DMS 273 (cell line): ENCODE data around the gene KRT74.
A peak's percentile ranks its signal among the peaks of the same experiment; 100 is the strongest.

Experiments used
- DNase-seq: peaks from one replicate; lab custom pipeline; 2025; ENCODE audit not compliant: unreplicated experiment; lab: John Stamatoyannopoulos, UW

Gene KRT74

DNA sequence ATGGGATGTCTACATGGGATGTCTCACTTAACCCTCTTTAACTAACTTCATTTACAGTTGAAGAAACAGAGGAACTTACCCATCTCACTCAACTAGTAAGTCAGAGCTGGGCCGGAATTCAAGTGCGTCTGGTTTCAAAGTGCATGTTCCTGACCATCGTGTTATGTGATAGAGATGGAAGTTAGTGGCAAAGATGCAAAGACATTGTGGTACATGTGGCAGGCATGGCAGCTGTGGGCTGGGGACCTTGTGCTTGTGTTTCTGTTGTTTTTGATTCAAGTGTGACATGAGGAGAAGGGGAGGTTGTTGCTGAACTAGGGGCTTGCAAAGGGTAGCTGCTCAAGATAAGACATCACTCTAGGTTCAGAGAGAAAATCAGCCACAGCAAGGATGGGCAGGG is 2.3 kb upstream of the KRT74 start:
- DNase-seq: no peak

DNA sequence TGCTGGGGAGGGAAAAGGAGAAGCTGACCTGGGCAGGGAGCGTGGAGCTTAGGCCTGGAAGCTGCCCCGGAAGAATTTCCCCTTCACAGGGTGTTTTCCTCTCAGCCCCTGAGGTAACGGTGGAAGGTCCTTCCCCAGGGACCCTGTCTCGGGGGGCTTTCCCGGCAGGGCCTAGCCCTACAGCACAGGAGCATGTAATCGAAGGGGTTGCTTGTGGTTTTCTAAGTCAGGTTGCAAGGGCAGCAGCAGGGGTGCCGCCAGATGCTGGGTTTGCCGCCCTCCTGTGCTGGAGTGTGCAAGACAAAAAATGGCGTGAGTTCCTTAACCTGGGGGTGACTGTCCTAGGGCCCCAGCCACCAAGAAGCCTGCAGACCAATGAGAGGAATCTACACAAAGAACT is 1.6 kb upstream of the KRT74 start:
- DNase-seq: no peak

DNA sequence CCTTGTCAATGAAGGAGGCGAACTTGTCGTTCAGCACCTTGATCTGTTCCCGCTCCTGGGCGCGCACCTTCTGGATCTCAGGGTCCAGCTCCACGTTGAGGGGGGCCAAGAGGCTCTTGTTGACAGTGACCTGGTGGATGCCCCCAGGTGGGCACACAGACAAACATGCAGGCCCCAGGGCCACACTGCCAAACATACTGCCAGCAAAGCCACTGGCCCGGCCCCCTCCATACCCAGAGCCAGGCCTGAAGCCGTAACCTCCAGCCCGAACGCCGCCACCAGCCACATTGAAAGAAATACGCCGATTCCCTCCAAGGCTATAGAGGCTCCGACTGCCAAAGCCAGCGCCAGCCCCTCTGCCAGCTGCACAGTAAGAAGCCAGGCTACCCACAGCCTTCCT is 337 bp downstream of the KRT74 start:
- DNase-seq: no peak

DNA sequence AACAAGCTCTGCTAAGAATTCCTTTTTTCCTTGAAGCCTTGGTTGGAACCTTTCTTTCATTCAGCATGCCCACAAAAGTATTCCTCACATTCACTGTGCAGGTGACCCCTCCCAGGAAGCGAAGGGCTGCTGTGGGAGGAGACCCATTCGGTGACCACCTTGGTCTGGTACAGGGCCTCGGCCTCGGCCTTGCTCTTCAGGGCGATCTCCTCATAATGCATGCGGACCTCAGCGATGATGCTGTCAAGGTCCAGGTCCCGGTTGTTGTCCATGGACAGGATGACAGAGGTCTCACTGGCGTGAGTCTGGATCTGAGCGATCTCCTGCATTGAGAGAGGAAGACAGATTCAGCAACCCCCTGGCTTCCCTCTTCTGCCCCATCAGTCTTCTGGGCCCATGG is 3.1 kb downstream of the KRT74 start:
- no peak for DNase-seq

DNA sequence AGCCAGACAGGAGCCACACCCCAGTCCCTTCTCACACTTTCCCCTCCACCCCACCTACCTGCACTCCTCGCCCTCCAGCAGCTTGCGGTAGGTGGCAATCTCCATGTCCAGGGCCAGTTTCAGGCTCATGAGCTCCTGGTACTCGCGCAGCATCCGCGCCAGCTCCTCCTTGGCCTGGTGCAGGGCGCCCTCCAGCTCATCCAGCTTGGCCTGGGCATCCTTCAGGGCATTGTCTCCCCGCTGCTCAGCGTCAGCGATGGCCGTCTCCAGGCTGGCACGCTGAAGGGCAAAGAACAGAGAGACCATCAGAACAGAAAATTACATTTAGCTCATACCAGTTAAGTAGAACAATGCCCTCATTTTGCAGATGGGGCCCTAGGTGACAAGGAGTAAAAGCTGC is 5.5 kb downstream of the KRT74 start:
- DNase-seq: no peak

DNA sequence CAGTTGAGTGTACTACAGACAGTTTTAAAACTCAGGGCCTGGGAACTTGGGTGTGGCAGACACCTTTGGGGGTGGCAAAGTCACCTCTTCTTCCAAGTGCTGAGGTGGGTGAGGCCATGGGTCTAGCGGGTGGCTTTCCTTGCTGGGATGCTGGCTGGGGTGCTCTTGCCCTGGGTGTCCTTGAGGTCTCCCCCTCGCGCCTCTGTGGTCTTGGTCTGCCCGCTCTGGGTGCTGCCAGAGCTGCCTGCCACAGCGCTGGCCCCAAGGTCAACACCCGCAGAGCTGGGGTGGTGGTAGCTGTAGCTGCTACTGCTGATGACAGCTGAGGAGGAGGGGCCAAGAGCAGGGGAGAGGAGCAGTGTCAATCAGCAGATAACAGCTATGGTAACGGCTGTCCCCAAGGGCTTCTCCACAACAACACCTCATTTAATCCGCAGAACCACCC is 6.8 kb downstream of the KRT74 start:
- DNase-seq: peak; percentile 42

DNA sequence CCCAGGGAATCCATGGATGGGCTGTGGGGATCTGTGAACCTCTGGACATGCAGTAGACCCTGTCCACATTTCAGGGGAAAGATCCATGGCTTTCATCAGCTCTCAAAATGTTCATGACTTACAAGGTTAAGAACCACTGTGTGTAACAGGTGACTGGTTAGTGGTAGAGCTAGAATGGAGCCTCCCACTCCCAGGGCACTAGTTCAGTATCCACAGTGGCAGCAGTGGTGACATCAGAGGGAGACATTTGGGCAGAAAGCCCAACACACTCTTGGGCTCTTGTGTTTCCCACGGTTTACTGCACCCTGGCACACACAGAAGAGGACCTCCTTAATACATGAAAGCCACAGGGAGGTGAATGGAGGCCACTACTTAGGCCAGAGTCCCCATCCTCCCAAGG is 9.1 kb downstream of the KRT74 start:
- no peak for DNase-seq

DNA sequence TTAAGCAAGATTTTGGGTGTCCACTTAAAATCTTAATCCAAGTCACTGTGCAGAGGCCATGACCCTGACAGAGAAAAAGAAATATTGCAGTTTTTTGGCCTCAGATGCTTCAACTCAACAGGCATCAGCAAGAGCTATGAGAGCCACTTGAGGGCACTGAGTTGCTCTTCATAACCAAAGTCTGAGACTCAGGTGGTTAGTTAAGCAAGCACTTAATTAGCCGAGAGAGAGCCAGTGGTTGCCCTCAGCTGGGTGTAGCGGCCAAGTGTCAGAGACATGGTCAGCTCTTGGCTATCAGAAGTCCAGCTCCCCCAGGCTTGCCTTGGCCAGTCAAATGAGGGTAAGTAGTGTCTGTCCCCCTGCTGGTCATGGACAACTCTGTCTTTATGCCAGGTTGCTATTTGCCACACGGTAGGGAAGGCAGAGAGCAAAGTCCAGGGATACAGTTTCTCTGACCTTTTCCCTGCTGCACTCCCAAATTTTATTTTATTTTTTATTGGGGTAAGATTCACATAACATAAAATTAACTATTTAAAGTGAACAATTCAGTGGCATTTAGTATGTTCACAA is 11.7 kb downstream of the KRT74 start:
- peak; percentile 8 for DNase-seq

DNA sequence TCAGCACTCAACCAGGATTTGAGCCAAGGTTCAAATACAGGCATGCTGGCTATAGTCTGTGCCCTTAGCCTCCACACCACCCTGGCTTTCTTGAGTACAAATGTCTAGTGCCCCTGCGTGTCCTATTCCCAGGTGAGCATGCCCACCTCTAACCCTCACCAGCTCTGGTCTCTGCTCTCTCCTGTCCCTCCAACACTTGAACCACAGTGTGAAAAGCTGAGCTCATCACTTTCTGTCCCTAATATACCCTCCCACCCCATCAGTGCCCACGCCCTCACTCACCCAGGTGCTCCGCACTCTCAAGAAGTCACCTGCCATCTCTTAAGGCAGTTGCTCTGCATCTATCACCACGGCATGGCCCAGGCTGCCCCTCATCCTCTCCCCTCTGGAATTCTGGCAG is 13.7 kb downstream of the KRT74 start:
- no peak for DNase-seq

DNA sequence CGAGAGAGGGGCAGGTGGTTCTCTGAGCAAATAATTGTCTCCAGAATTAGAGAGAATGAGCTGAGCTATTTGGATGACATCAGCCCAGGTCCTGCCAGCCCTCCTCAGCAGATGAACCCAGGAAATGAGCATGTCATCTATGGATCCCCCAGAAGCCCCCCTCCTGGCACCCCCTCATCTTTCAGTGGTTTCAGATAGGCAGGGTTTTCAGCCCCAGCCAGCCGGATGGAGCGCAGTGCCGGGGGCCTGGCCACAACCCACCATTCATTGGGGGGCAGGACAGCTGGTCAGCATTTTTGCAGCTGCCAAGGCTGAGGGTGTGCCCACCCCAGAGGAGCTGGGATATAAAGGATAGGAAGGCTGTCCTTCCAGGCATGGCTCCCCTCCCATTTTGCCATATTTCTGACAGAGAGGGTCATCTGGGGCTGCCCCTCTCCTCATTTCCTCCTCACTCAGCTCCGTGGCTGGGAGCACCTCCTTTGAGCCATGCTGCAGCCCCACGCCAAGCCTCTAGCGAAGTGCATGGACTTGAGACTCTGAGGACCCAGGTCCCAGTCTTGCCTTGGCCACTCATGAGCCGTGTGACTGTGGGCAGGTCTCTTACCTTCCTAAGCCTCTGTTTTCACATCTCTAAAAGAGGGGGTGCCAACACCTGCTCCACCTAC is 14.7 kb downstream of the KRT74 start:
- DNase-seq: no peak

DNA sequence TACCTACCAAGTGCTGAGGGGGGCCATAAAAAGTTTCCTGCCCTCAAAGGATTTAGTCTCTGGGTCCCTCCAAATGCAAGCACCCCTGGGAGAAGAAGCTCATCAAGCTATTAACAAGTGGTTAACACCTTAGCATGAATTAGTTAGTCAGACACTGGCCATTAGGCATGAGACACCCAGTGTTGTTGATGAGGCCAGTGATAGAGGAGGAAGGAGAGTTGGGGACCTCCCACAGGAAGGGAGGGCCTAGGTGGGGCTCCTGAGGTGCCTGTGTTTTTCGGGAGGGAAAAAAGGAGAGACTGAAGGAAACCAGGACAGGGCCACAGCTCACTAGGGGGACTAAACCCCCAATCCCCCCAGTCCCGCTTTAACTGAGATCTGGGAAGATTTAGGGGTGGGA is 16.2 kb downstream of the KRT74 start:
- DNase-seq: no peak

DNA sequence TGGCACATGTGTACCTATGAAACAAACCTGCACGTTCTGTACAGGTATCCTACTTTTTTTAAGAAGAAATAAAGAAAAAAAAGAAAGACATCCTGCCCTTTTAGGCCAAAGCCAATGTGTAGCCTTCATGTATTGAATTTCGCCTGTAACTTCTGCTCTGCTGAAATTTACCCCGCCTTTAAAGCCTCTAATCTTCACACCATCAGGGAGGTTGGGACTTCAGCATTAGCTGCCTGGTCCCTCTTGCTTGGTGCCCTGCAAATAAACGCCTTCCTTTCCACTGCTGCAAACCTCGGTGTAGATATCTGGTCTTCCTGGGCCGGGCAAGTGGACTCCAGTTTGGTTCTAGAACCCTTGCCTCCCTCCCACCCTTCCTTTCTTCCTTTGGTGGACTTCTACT is 18.1 kb downstream of the KRT74 start:
- no peak for DNase-seq

DNA sequence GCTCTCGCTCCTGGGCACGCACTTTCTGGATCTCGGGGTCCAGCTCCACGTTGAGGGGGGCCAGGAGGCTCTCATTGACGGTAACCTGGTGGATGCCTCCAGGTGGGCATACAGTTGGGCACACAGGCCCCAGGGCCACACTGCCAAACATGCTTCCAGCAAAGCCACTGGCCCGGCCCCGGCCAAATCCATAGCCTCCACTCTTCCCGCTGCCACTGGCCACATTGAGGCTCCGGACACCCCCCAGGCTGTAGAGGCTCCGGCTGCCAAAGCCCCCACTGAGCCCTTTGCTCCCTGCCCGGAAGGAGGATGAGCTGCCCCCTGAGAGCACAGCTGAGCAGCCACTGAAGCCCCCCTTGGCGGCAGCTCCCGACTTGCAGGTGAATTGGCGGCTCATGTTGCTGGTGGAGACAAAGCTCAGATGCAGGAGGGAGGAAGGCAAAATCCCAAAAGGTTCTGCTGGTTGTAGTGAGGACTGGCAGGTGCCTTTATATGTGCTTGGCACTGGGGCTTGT is 20.9 kb downstream of the KRT74 start, which contains the start of gene KRT71:
Gene KRT71, minus strand, starts transcription at position 465 of the 515 bp plus-strand sequence. Its CDS starts 68 bp downstream, at position 397.
- DNase-seq: no peak

DNA sequence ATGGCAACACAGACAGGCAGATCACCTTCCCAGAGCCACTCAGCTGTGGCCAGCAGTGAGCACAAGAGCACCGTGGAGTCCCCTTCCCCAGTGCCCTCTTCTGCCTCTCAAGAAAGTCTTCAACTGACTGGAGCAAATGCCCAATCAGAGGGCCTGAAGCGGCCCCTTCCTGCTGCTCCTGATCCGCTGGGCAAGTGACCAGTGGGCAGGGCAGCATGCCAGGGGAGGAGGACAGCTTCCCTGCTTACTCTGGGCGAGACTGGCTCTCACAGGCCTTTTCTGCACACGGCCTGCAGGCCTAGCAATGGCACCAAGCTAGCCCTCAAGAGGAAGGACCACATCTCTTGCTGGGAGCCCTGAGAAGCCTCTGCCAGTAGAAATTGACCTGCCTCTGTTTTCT is 21.6 kb downstream of the KRT74 start:
- no peak for DNase-seq

DNA sequence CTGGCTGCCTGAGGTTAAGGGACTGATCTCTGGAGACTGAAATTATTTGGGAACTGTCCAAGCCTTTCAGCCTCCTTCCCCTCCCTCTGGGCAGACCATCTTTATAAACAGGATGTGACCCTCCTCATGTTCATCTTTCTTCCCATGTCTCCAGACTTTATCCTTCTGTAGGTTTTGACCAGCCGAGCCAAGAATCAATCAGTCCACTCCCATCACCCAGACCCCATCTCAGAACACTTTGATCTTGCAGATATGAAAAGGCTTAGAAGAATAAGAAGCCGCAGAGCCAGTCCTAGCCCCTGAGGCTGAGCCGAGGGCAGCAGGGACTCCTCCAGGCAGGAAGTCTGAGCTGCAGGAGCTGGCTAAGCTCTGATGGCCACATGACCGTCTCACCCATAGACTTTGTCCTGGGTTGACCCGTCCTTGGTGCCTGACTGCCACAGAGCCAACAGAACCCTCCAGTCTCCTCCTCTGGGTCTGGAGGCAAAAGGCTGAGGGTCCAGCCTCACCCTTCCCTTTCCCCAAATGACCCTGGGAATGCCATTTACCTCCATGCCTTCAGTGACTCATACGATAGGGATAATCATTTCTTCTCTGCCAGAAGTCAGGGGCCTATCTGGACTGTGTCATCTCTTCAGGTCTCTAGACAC is 22.3 kb downstream of the KRT74 start:
- no peak for DNase-seq

DNA sequence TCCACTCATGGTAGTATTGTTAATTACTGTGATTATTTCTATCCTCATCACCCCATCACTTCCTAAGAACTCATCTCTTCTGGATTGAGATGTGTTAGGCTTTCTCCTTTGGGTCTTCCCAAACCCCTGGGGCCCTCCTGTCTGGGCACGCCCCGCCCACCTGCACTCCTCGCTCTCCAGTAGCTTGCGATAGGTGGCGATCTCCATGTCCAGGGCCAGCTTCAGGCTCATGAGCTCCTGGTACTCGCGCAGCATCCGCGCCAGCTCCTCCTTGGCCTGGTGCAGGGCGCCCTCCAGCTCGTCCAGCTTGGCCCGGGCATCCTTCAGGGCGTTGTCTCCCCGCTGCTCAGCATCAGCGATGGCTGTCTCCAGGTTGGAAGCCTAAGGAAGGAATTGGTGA is 27.5 kb downstream of the KRT74 start:
- DNase-seq: no peak

DNA sequence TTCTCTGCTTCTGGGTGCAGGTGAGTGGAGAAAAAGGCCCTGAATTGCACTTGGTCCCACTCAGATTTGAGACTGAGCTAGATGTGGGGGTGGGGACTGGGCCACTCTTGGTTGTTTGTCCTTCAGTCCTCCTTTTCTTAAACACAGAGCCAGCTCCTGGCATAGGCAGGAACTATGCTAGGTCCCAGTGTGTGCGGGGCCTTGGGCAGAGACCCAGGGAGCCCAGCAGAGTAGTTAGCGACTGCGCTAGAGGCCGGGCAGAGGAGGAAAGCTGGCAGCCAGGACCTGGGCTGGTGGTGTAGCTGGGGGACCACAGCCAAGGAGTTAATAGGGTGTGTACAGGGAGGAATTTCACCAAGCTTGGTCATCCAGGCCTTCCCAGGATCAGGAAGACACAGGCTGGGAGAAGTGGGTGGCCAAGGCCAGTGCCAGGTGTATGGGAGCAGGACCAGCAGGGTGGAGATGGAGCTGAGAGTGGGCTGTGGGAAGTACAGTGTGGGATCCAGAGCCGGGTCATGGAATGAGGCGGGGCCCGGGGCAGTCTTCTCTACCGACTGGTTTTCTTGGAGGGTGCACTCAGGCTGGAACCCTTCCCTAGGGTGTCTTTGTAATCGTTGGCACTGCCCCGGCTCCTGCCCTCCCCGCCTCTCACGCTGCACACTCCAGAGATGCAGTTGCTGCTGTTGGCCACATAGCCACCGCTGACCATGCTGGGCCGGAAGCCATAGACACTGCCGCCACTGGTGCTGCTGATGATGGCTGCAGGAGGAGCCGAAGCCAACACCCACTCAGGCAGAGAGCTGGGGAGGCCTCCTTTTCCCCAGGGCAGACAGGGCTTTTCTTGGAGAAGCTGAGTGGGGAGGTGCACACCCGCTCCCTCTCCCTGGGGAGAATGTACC is 29.4 kb downstream of the KRT74 start:
- DNase-seq: no peak

DNA sequence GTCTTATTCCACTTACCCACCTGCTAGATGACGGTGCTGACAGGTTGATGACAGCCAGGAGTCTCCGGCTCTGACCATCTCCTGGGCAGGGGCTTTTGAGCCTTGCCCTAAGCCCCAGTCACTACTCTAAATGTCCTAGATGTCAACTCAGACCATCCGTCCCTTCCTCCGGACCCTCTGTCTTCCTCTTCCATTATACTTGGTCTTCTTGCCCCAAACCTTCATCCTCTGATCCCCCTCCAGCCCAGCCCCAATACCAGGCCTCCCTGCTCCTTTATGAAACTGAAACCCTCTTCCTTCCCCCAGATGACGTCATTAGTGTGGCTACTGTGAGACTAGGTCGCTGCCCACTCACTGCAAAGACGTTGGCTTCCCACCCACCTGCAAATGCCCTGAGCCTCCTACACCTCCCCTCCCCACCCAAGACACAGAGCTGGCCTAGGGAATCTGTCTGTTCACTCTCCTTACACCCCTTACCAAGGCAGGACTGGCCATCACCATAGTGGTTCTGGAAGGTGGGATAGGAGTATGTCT is 30.8 kb downstream of the KRT74 start:
- no peak for DNase-seq

DNA sequence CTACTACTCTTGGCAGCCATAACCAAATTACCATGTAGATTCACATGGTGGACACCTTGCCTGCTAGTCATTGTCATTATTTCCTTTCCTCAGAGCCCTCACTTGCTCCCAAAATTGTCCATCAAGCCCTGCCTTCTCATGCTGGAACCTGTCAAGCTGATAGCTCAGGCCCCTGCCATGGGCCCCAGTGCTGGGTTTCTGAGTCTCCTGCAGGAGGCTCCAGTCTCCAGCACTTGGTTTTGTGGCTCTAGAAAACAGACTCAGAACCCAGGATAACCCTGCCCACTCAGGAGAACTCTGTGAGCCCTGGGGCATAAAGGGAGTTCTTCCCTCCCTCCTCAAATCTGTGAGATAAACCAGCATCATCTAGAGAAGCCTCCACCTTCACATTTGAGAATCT is 31.5 kb downstream of the KRT74 start:
- no peak for DNase-seq

DNA sequence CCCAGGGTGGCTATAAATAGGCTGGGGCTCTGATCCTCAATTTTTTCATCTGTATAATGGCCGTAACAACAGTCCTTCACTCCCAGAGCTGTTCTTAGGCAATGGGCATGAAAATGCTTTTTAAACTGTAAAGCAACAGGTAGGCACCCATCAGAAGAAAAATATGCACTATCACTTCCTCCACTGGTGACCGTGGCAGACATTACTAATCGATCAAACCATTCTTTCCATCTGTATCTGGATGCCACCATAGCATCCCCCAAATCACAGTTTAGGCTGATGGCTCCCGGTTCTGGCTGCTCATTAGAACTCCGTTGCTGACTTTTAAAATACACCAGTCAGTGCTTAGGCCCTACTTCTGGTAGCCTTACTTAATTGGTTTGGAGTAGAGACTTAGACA is 31.9 kb downstream of the KRT74 start:
- DNase-seq: no peak

DNA sequence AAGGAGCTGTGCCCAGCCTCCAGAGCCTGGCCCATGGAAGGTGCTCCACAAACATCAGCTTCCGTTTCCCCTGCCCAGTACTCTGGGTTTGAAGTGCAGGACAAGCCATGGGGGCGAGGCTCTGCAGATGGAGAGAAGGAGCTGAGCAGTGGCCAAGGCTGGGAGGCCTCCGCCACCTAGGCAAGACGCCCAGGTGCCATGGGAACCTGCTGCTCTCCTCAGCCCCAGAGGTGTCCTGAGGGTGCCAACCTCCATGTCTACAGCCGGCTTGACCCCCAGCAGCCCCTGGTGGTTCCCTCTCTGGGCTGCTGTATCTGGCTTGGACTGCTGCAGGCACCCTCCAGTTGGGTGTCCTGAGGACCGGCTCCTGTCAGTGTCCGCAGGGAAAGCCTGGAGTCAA is 33.1 kb downstream of the KRT74 start:
- no peak for DNase-seq
